WTC11 (cell line): Measurements from ENCODE around the gene DNAI7.

ENCODE experiments used
- ATF3 ChIP-seq: sonication (generic); formaldehyde crosslinking; conservative IDR thresholded peaks from 2 replicates; pipeline ENCODE4 v1.8.1; 2022; ENCODE audit warnings: mild to moderate bottlenecking, missing genetic modification reagents
- CBFB ChIP-seq: sonication (generic); formaldehyde crosslinking; IDR thresholded peaks from 2 replicates; pipeline ENCODE4 v1.8.1; 2022; ENCODE audit warnings: mild to moderate bottlenecking, low read depth, missing genetic modification reagents
- CREB1 ChIP-seq: sonication (generic); formaldehyde crosslinking; IDR thresholded peaks from 2 replicates; pipeline ENCODE4 v1.8.0; 2023; ENCODE audit warnings: mild to moderate bottlenecking, missing genetic modification reagents
- IRF2 ChIP-seq: sonication (generic); formaldehyde crosslinking; IDR thresholded peaks from 2 replicates; pipeline ENCODE4 v1.8.0; 2022; ENCODE audit warnings: low read depth, missing genetic modification reagents, borderline replicate concordance
- NFYB ChIP-seq: sonication (generic); formaldehyde crosslinking; conservative IDR thresholded peaks from 2 replicates; pipeline ENCODE4 v1.8.0; 2022; ENCODE audit warnings: low read depth, missing genetic modification reagents
- RORB ChIP-seq: fragments of 250-450 bp; sonication (Bioruptor Pico); IDR thresholded peaks from 2 replicates; pipeline ENCODE4 v1.9.0; 2021; ENCODE audit warnings: mild to moderate bottlenecking
- TEAD4 ChIP-seq: sonication (generic); formaldehyde crosslinking; IDR thresholded peaks from 2 replicates; pipeline ENCODE4 v1.8.0; 2022; ENCODE audit warnings: mild to moderate bottlenecking, missing genetic modification reagents
- USF2 ChIP-seq: sonication (generic); formaldehyde crosslinking; IDR thresholded peaks from 2 replicates; pipeline ENCODE4 v1.8.1; 2023; ENCODE audit warnings: mild to moderate bottlenecking, missing genetic modification reagents, moderate library complexity
- ZBTB21 ChIP-seq: sonication (generic); formaldehyde crosslinking; IDR thresholded peaks from 2 replicates; pipeline ENCODE4 v1.8.1; 2023; ENCODE audit warnings: mild to moderate bottlenecking, missing genetic modification reagents, borderline replicate concordance
- ZNF219 ChIP-seq: sonication (generic); formaldehyde crosslinking; IDR thresholded peaks from 2 replicates; pipeline ENCODE4 v1.8.0; 2023; ENCODE audit warnings: missing genetic modification reagents, mild to moderate bottlenecking, borderline replicate concordance
- ZNF317 ChIP-seq: sonication (generic); formaldehyde crosslinking; IDR thresholded peaks from 2 replicates; pipeline ENCODE4 v1.8.1; 2023; ENCODE audit warnings: low read depth, mild to moderate bottlenecking, moderate library complexity, missing genetic modification reagents, borderline replicate concordance
- TF ChIP-seq, protein P1 (sequence below): fragments of 200-600 bp; IDR thresholded peaks from 2 replicates; pipeline ENCODE4 v1.8.0; 2022; ENCODE audit warnings: antibody characterized with exemption
- TF ChIP-seq, protein P2 (sequence below): sonication (generic); formaldehyde crosslinking; IDR thresholded peaks from 2 replicates; pipeline ENCODE4 v1.8.1; 2022; ENCODE audit warnings: low read depth, mild to moderate bottlenecking, moderate library complexity, missing genetic modification reagents, borderline replicate concordance
- TF ChIP-seq, protein P3 (sequence below): sonication (generic); formaldehyde crosslinking; IDR thresholded peaks from 2 replicates; pipeline ENCODE4 v1.8.1; 2022; ENCODE audit warnings: low read depth, missing genetic modification reagents, borderline replicate concordance

- no peak for TF ChIP-seq RORB (CRISPR knock-in tag)
- TF ChIP-seq, protein P1, sequence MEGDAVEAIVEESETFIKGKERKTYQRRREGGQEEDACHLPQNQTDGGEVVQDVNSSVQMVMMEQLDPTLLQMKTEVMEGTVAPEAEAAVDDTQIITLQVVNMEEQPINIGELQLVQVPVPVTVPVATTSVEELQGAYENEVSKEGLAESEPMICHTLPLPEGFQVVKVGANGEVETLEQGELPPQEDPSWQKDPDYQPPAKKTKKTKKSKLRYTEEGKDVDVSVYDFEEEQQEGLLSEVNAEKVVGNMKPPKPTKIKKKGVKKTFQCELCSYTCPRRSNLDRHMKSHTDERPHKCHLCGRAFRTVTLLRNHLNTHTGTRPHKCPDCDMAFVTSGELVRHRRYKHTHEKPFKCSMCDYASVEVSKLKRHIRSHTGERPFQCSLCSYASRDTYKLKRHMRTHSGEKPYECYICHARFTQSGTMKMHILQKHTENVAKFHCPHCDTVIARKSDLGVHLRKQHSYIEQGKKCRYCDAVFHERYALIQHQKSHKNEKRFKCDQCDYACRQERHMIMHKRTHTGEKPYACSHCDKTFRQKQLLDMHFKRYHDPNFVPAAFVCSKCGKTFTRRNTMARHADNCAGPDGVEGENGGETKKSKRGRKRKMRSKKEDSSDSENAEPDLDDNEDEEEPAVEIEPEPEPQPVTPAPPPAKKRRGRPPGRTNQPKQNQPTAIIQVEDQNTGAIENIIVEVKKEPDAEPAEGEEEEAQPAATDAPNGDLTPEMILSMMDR, result no peak
- no peak for TF ChIP-seq TEAD4 (CRISPR knock-in tag)
- no peak for TF ChIP-seq IRF2 (CRISPR knock-in tag)
- TF ChIP-seq, protein P2, sequence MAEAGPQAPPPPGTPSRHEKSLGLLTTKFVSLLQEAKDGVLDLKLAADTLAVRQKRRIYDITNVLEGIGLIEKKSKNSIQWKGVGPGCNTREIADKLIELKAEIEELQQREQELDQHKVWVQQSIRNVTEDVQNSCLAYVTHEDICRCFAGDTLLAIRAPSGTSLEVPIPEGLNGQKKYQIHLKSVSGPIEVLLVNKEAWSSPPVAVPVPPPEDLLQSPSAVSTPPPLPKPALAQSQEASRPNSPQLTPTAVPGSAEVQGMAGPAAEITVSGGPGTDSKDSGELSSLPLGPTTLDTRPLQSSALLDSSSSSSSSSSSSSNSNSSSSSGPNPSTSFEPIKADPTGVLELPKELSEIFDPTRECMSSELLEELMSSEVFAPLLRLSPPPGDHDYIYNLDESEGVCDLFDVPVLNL, result no peak
- no peak for TF ChIP-seq ZBTB21
- no peak for TF ChIP-seq USF2 (CRISPR knock-in tag)
- TF ChIP-seq, protein P3, sequence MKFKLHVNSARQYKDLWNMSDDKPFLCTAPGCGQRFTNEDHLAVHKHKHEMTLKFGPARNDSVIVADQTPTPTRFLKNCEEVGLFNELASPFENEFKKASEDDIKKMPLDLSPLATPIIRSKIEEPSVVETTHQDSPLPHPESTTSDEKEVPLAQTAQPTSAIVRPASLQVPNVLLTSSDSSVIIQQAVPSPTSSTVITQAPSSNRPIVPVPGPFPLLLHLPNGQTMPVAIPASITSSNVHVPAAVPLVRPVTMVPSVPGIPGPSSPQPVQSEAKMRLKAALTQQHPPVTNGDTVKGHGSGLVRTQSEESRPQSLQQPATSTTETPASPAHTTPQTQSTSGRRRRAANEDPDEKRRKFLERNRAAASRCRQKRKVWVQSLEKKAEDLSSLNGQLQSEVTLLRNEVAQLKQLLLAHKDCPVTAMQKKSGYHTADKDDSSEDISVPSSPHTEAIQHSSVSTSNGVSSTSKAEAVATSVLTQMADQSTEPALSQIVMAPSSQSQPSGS, result no peak
- TF ChIP-seq CBFB (CRISPR knock-in tag), result no peak
- no peak for TF ChIP-seq CREB1 (CRISPR knock-in tag)
- no peak for TF ChIP-seq ZNF219 (CRISPR knock-in tag)
- no peak for TF ChIP-seq ZNF317 (CRISPR knock-in tag)
- no peak for TF ChIP-seq NFYB (CRISPR knock-in tag)
- TF ChIP-seq ATF3, result no peak
Measured at GRCh38 chr12:25184132-25184531, 10.8 kb downstream of the DNAI7 start.
